IPS DF 4.7 (cell line): ENCODE results near the gene VTI1B.
"Not testable (repeated sequence)": the region's sequence is repeated elsewhere in the genome, so short reads cannot be mapped to it uniquely, and the experiment has no call there.

Experiments
- DNase-seq: peaks from one replicate; pipeline ENCODE4 v3.0.0-alpha.2; 2013; ENCODE audit warnings: low spot score; ENCODE audit errors: extremely low read depth

VTI1B gene

DNA sequence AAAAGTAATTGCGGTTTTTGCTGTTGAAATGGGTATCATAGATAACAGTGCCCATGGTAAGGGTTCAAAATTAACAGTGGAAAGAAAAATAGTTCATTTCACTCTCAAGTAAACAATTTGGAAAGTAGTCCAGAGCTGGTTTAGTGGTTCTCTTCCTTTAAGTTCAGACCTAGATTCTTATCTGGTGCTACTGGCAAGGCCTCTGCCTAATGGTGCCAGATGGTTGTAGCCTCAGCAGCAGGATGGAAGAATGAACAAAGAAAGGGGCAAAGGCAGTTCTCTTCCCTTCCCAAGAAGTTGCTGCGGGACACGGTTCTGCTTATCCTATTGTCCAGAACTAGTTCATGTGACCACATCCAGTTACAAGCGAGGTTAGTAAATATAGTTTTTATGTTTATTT lies 44.2 kb downstream of the VTI1B start:
- DNase-seq, result no peak

DNA sequence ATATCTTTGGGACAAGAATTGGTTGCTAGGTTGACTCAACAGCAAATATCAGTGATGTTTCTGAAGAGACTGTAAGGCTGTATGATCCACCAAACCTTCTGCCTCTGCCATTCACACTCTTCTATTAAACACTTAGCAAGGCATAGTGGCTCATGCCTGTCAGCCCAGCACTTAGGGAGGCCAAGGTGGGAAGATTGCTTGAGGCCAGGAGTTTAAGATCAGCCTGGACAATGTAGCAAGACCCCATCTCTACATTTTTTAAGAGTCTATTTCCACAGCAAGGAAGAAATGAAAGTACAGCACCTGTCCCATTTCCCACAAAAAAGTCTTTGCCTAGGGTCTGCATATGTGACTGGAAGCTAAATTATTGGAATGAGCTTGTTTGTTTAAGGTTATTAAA lies 46.9 kb downstream of the VTI1B start:
- no peak for DNase-seq

DNA sequence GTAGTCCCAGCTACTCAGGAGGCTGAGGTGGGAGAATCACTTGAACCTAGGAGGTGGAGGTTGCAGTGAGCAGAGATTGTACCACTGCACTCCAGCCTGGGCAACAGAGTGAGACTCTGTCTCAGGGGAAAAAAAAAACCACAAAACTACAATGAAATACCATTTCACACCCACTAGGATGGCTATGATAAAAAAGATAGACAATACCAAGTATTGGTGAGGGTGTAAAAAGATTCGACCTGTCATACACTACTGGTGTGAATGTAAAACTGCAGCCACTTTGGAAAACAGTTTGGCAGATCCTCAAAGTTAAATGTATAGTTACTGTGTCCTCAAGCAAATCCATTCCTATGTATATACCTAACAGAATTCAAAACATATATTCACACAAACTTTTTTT lies 48.3 kb downstream of the VTI1B start:
- not testable (repeated sequence) for DNase-seq

DNA sequence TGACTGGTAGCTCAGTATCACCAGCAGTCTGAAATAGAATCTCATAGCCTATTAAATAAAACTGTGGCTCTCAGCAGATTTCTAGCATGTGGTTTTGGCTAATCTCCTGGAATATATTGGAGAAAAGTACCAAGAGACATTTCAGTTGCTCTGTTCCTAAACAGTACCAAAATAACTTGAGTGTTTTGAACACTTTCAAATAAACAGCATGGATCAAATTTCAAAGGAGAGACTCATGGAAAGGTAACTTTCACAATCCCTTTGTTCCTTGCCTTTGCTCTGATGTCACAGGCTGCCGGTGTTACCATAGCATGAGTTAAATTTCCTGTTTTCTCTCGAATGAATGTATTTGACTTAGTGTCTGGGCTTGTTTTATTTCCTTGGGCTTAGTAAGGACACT lies 51.3 kb downstream of the VTI1B start:
- DNase-seq, result no peak

DNA sequence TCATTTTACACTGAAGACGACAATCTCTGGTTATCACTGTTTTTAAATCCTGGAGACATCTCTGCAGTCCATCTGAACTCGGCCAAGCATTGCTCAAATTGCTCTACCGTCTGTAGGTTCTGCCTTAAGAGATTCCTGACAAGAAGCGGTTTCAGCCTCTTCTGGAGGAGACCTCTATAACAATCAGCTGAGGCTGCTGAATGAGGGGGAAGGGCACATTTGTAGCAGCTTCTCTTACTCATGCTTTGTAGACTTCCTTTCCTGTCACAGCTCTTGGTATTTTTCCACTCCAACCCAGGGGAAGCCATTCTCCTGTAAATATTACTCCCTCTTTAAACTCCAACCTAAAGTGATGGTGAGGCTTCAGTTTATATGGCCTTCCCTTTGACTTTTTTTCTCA lies 51.8 kb downstream of the VTI1B start:
- peak; percentile 44 for DNase-seq

DNA sequence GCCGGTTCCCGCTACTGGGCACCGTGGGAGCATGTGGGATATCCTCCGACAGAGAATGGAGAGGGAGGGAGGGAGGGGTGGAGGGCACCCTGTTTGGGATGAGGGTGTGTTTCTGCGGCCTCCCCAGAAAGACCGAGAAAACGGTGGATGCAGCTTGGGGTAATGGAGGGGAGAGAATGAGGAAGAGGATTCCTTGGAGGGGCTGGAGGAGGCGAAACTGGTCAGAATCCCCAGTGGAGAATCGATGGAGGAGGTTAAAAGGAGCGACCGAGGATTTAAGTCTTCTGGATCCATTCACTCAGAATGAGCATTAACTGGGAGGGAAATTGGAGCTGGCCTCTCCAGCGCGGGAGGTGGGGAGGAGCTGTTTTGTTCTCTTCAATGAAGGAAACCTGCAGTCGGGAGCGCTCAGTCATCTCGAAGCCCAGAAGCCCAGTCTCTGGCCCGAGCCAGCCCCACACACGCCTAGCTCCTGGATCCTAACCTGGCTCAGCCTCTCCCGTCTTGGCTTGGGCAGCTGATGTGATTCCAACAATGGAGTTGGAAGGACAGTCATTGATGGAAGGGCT lies 54.1 kb downstream of the VTI1B start:
- no peak for DNase-seq

DNA sequence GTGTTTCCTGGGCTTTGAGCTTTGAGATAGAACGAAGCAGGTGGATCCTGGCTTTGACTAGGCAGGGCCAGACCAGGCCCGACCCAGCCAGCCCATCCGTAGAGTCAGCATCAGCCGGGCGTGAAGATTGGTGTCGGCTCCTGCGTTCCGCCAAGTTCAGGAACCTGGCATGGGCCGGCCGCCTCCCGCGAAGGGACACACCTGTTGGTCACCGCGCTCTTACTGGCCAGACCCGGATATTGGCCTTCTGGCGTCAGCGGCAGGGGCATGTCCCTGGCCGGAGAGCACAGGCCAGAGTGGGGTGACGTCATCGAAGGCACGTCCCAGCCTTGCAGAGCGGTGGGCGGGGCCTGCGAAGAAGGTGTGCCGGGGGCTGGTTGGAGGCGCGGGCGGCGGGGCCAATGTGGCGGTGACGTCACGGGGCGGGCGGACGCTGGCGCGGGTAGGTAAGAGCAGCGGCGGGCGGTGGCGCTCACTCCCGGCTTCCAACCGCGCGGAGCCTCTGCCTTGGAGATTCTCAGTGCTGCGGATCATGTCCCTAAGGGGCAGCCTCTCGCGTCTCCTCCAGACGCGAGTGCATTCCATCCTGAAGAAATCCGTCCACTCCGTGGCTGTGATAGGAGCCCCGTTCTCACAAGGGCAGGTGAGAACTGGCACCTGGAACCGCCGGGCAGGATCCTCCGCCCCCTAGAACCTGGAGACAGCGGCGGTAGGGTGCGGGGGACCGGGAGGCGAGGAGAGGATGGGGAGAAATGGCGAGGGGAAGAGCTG lies 54.8 kb downstream of the VTI1B start, which contains the start of gene ARG2:
ARG2 (plus strand) TSS at position 475 of the 771 bp plus-strand sequence; CDS start at position 533, 58 bp downstream.
- DNase-seq, result peak; percentile 64

DNA sequence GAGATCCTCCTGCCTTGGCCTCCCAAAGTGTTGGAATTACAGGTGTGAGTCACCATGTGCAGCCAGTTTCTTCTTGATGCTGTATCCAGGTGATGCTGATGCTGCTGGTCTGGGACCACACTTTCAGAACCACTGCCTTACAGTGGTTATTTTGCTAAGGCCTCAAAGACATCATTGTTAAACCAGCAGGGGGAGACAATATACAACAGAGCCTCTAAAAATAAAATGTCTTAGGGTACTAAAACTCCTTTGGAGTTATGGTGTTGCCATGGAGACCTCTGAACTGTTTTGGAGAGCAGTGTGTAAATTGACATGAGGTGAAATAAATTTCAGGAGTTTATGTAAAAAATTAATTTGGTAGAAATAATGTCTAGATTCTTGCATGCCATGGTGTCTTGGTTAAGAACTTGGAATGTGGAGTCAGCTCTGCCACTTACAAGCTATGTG lies 55.8 kb downstream of the VTI1B start:
- no peak for DNase-seq

DNA sequence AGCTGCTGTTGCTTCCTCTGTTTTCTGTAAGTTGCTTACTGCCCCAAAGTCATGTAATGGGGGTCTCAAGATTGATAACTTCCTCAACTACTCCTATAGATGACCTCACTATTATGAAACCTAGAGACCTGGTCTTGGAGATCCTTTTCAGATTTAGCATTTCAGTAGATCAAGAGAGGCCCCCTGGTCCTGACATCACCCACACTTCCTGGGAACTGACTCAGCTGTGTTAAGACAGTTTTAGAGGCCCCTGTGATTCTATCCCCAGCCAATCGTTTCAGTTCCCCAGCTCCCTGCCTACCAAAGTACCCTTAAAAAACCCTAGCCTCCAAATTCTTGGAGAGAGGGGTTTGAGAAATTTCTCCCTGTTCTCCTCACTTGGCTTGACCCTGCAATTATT lies 63.9 kb downstream of the VTI1B start:
- DNase-seq, result no peak

DNA sequence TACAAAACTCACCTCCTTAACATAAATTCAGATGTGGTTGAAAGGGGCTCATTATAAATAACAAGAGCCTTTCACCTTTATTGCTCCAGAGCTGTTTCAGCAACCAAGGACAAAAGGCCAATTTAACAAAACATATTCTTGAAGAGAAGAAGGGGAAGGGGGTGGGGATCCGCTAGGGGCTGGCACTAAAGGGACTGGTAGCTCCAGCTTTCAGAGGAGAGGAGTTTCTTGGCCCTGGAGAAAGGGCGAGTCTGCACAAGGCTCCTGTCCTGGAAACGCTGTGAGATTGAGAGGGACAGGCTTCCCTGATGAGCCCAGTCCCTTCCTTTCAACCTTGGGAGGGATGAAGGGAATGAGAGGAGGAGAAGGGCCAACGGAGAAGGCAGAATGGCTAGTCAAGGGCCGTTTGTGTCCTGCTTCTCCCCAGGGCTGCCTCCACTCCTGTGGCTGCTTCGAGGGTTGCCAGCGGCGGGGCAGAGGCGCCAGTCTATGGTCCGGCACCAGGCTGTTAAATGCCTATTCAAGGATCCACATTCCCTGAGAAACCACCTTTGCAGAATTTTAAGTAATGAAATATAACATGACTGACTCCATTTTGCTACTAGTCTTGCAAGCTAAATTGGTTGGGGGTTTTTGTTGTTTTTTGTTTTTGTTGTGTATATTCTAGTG lies 64.7 kb downstream of the VTI1B start:
- DNase-seq, result no peak

DNA sequence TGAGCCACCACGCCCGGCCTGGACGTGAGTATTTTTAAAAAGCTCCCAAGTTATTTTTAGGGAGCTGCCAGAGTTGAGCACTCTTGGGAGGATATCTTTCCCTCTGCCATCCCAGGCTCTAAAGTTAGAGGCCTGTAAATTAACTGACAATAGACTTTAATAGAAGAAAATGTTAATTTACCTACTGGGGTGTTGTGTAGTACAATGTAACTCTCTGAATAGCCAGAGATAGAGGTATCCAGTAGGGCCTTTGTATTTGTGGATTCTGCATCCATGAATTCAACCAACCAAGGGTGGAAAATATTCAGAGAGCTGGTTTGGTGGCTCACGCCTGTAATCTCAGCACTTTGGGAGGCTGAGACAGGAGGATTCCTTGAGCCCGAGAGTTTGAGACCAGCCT lies 66.8 kb downstream of the VTI1B start:
- DNase-seq, result no peak

DNA sequence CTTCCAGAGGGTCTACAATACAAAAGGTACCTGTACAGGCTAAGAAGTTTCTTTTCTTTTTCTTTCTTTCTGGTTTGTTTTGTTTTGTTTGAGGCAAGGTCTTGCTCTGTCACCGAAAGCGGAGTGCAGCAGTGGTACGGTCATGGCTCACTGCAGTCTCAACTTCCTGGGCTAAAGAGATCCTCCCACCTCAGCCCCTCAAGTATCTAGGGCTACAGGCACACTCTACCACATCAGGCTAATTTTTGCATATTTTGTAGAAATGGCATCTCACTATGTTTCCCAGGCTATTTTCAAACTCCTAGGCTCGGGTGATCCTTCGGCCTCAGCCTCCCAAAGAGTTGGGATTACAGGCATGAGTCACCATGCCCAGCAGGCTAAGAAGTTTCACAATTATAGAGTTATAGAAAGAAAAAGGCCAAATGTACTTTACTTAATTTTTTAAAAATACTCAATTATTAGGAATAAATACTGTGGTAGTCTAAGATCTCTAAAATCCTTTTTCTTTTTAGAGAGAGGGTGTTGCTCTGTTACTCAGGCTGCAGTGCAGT lies 71.4 kb downstream of the VTI1B start:
- no peak for DNase-seq

DNA sequence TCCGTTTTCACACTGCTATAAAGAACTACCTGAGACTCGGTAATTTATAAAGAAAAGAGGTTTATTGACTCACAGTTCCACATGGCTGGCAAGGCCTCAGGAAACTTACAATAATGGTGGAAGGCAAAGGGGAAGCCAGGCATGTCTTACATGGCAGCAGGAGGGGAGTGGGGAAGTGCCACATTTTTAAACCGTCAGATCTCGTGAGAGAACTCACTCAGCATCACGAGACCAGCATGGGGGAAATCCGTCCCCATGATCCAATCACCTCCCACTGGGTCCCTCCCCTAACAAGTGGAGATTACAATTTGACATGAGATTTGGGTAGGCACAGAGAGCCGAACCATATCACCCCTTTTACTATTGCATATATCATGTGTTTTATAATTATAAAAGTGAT lies 72.4 kb downstream of the VTI1B start:
- no peak for DNase-seq

DNA sequence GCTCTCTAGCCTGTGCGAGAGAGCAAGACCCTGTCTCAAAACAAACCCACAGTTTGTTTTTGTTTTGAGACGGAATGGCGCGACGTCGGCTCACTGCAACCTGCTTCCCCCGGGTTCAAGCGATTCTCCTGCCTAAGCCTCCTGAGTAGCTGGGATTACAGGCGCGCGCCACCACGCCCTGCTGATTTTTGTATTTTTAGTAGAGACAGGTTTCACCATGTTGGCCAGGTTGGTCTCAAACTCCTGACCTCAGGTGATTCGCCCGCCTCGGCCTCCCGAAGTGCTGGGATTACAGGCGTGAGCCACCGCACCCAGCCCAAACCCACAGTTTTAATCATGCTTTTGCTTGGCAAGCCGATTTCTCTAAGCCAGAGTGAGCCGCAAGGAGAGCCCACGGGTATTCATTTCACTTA lies 73.9 kb downstream of the VTI1B start:
- DNase-seq, result not testable (repeated sequence)

DNA sequence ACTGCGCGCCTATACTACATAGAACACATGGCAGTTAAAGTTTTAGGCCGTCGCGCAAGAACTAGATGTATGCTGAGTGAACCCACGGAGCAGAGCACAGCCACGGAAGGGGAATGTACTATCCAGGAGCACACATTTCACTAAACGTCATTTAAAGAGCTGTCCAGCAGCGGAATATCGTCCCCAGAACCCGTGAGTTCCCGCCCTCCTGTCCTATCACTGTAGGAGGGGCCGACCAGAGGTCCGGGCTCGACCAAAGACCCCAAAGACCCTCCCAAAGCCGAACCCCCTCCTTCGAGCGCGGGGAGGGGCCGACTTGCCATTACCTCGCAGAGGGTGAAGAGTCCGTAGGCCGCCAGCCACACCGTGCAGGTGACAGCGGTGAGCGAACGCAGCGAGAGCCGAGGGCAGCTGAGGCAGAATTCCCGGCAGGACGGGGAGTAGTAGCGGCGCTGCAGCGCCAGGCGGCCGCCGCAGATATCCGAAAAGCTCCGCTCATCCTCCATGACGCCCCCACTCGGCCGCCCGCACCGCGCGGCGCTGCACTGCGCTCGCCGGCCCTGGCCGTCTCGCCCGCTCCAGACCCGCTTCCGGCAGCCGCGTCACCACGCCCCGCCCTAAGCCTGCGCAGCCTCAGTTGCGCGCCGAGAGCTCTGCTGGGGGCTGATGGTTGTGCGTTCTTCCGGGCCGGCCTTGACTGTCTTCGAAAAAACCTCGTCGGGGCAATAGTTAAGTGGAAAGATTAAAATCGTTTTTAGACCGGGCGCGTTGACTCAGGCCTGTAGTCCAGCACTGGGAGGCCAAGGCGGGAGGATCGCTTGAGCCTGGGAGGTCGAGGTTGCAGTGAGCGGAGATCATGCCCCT lies 74.5 kb downstream of the VTI1B start, which contains the start of gene PIGH:
PIGH (minus strand) TSS at position 571 of the 864 bp plus-strand sequence; CDS start at position 506, 65 bp downstream.
- DNase-seq, result peak; percentile 44
